HepG2 (cell line): Measurements from ENCODE around the gene SCUBE1.

ENCODE experiments used
- ESRRA ChIP-seq: sonication (generic); formaldehyde crosslinking; IDR thresholded peaks from 2 replicates; pipeline ENCODE4 v1.5.1; 2020; ENCODE audit warnings: mild to moderate bottlenecking, low read depth, missing genetic modification reagents
- GABPA ChIP-seq, 2 experiments: IDR thresholded peaks; 2 replicates each; pipeline ENCODE4 v1.6.1; 2011 to 2016; ENCODE audit warnings: low read depth in 2 of 2, low read length in 1 of 2, missing biosample characterization in 1 of 2, missing genetic modification characterization in 1 of 2
- KDM5A ChIP-seq: fragments of 200-600 bp; sonication (generic); IDR thresholded peaks from 2 replicates; pipeline ENCODE4 v1.7.0; 2018; ENCODE audit warnings: antibody characterized with exemption, mild to moderate bottlenecking, low read length, borderline replicate concordance
- MED8 ChIP-seq: sonication (generic); formaldehyde crosslinking; IDR thresholded peaks from 2 replicates; pipeline ENCODE4 v1.8.1; 2023; ENCODE audit warnings: mild to moderate bottlenecking, missing genetic modification reagents; ENCODE audit not compliant: insufficient replicate concordance
- NFIC ChIP-seq: IDR thresholded peaks from 2 replicates; pipeline ENCODE4 v1.6.1; 2012; ENCODE audit warnings: mild to moderate bottlenecking, low read length, inconsistent platforms
- PBX3 ChIP-seq: sonication (generic); formaldehyde crosslinking; IDR thresholded peaks from 2 replicates; pipeline ENCODE4 v1.8.1; 2023; ENCODE audit warnings: missing genetic modification reagents, inconsistent platforms, borderline replicate concordance
- RAD51 ChIP-seq: fragments of 450-650 bp; IDR thresholded peaks from 2 replicates; pipeline ENCODE4 v1.6.1; 2016; ENCODE audit warnings: borderline replicate concordance
- TFAP4 ChIP-seq: sonication (generic); IDR thresholded peaks from 2 replicates; pipeline ENCODE4 v1.6.1; 2016; ENCODE audit warnings: low read depth, borderline replicate concordance
- ZNF614 ChIP-seq: IDR thresholded peaks from 2 replicates; pipeline ENCODE4 v1.6.1; 2018; ENCODE audit warnings: missing biosample characterization, missing genetic modification reagents, inconsistent platforms, borderline replicate concordance

GRCh38 chr22:43188829-43189545 is 154.2 kb downstream of the SCUBE1 start:
- TF ChIP-seq TFAP4 (no peak), ESRRA (CRISPR knock-in tag) (no peak), RAD51 (no peak), KDM5A (no peak), MED8 (CRISPR knock-in tag) (no peak), ZNF614 (no peak), PBX3 (no peak), GABPA (IDR thresholded peaks at IDR 0.05; ENCODE audit: low read depth, low read length) (no peak), GABPA (CRISPR knock-in tag; IDR thresholded peaks at IDR 0.05; ENCODE audit: low read depth) (no peak), NFIC (no peak)
